ENCODE data around the gene PABPN1L. TPM values are rescaled to one million over a fixed set of nuclear protein-coding genes. Genes with fewer than 3 reads are reported as not detected.

PABPN1L gene
- total and polyA plus RNA-seq, 12 donors = 0.22 to 3.3 (median 0.62) TPM; not detected in 4

DNA sequence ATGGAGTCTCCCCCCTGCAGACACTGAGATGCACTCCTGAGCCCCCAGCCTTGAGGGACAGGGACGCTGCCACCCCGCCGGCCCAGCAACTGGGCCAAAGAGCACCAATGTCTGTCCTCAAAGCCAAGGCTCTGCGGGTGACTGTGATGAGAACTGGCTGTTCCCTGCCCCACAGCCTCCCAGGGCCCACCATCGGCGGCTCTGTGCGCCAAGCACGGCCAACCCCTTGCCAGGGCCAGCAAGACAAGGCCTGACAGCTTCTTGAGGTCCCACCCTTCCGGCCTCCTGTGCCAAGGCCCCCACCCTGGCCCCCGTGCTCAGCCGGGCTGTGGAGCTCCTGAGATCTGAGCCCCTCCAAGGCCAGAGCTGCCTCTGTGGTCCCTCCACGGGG is 34.2 kb upstream of the PABPN1L start:
- Histone ChIP-seq H3K4me1 (replicated peaks in 1 of 2) (peaks cover 0 to 11% of the 10 kb centered on the region in 2 donors), H3K36me3 (replicated peaks in 1 of 2) (no peaks in the 10 kb centered on the region), H3K27me3 (no peaks in the 10 kb centered on the region), H3K9me3 (replicated peaks in 1 of 3) (no peaks in the 10 kb centered on the region), H3K4me3 (no peak overlapping the region), H3K27ac (no peak overlapping the region)
- intact Hi-C loops (cut with DNase I) = no loop called here
- 80 to 93% (median 91%) methylated on average over 1 to 12 of the region's 12 CpGs; no CpG with 5 or more reads in 1 of the 4 donors for WGBS, 4 donors
- TF ChIP-seq, protein P1, sequence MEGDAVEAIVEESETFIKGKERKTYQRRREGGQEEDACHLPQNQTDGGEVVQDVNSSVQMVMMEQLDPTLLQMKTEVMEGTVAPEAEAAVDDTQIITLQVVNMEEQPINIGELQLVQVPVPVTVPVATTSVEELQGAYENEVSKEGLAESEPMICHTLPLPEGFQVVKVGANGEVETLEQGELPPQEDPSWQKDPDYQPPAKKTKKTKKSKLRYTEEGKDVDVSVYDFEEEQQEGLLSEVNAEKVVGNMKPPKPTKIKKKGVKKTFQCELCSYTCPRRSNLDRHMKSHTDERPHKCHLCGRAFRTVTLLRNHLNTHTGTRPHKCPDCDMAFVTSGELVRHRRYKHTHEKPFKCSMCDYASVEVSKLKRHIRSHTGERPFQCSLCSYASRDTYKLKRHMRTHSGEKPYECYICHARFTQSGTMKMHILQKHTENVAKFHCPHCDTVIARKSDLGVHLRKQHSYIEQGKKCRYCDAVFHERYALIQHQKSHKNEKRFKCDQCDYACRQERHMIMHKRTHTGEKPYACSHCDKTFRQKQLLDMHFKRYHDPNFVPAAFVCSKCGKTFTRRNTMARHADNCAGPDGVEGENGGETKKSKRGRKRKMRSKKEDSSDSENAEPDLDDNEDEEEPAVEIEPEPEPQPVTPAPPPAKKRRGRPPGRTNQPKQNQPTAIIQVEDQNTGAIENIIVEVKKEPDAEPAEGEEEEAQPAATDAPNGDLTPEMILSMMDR (IDR thresholded peaks at IDR 0.05) = no peak
- no peak for TF ChIP-seq POLR2A (IDR thresholded peaks at IDR 0.05)
- DNase-seq = no peak

DNA sequence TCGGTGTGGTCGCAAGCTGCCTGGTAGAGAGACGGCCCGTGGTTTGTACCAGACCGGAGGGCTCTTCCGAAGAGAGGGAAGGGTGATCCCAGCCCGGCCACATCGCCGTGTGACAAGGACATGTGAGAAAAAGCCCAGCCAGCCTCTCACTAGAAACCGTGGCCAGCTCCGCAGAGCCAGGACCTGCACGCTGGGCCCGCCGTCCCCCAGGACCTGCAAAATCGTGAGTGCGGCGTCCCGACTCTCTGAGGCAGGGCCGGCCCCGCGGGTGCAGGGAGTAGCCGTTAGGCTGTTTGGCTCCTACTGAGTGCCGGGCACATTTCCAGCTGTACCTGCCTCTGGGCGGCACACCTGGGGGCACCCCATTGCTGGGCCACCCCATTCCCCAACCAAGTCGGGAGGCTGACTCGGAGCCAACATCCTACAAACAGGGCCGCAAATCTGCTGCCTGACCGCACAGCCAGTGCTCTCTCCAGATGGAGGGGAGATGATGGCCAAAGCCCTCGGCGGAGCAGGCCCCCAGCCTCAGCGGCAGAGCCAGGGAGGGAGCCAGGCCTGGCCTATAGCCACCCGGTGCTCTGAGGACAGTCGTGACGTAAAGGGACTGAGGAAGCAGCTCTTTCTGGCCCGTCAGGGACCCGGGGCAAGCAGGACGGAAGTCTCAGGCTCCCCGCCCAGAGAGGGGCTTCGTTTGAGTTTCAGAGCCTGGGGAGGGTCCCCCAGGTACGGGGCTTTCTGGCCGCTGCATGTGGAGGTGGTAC is 33.6 kb upstream of the PABPN1L start:
- H3K4me3 ChIP-seq = no peak overlapping the region
- no peaks in the 10 kb centered on the region for H3K36me3 ChIP-seq (replicated peaks in 1 of 2)
- H3K27ac ChIP-seq = no peak overlapping the region
- 86 to 91% (median 88%) methylated on average over 19 to 41 of the region's 41 CpGs; no CpG with 5 or more reads in 1 of the 4 donors for WGBS, 4 donors
- peaks cover 0 to 9% of the 10 kb centered on the region in 2 donors for H3K4me1 ChIP-seq (replicated peaks in 1 of 2)
- DNase-seq = no peak
- TF ChIP-seq, protein P1 (IDR thresholded peaks at IDR 0.05) = no peak
- TF ChIP-seq POLR2A (IDR thresholded peaks at IDR 0.05) = no peak
- intact Hi-C loops (cut with DNase I) = no loop called here
- no peaks in the 10 kb centered on the region for H3K9me3 ChIP-seq (replicated peaks in 1 of 3)
- H3K27me3 ChIP-seq = no peaks in the 10 kb centered on the region

DNA sequence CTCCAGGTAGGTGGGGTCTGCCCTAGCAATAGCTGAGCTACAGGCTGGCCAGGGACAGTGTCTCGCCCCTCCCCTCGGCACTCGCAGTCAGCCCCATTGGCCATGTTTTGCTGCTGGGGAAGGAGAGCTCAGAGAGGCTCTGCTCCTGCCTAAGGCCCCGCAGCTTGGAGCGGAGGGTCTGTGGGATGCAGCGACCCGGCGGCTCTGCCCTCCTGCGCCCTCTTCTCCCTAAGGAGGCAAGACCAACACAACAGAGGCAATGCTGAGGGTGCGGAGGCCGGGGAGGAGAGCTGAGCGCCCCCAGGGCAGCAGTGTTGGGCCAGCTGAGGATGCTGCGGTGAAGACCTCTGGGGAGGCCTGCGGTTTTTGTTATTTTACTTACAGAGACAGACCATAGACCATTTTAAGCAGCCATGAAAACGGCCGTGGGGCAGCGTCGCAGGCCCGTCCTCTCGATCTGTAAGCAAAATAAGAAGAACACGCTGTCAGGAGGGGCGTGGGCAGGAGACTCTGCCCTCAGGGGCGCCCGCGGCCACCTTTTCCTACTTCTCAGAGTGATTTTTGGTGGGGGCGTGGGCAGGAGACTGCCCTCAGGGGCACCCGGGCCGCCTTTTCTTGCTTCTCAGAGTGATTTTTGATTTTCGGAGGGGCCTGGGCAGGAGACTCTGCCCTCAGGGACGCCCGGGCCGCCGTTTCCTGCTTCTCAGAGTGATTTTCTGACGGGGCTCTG is 31.4 kb upstream of the PABPN1L start:
- Histone ChIP-seq H3K27ac (no peak overlapping the region), H3K27me3 (no peaks in the 10 kb centered on the region), H3K4me3 (no peak overlapping the region), H3K4me1 (replicated peaks in 1 of 2) (no peaks in the 10 kb centered on the region), H3K9me3 (replicated peaks in 1 of 3) (no peaks in the 10 kb centered on the region), H3K36me3 (replicated peaks in 1 of 2) (no peaks in the 10 kb centered on the region)
- no peak for DNase-seq
- TF ChIP-seq, protein P1 (IDR thresholded peaks at IDR 0.05) = no peak
- no peak for TF ChIP-seq POLR2A (IDR thresholded peaks at IDR 0.05)
- 89 to 93% (median 91%) methylated on average over 31 to 34 of the region's 34 CpGs for WGBS, 4 donors
- intact Hi-C loops (cut with DNase I) = no loop called here

DNA sequence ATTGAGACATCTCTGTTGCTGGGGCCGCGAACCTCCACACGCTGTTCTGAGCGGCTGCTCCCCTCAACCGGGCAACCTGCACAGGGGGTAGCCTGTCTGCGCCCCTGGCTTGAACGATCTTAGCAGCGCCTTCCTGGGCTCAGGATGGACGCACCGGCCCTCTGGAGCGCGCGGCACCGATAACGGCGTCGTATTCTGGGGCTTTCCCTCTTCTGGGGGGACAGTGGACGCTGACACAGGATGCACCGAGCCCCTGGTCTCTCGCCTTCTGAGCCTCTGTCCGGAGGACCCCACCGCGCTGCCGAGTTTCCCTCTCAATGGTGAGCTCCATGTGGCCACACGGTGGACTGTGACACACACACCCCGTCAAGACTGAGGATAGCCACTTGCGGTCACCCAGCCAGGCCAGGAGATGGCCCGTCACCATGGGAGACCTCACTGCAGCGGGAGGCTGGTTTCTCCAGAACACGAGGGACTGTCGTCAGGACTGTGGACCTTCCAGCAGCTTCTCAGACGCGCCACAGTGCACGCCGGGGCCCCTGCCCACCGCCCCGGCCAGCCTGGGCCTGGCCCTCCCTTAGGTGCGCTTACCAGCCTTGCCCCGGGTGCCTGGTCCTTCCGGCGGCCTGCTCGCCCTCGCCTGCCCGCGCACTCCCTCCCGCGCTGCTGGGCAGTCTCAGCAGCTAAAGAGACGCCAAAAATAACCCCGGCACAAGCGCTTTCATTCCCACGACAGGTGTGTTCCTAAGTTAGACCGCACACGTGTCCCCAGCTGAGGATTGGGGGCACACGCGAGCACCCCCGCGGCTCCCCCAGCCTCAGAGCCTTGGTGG is 30.0 kb upstream of the PABPN1L start:
- Histone ChIP-seq H3K27me3 (no peaks in the 10 kb centered on the region), H3K27ac (no peak overlapping the region), H3K36me3 (replicated peaks in 1 of 2) (no peaks in the 10 kb centered on the region), H3K4me3 (no peak overlapping the region), H3K4me1 (replicated peaks in 1 of 2) (no peaks in the 10 kb centered on the region), H3K9me3 (replicated peaks in 1 of 3) (no peaks in the 10 kb centered on the region)
- TF ChIP-seq, protein P1 (IDR thresholded peaks at IDR 0.05) = no peak
- no peak for TF ChIP-seq POLR2A (IDR thresholded peaks at IDR 0.05)
- intact Hi-C loops (cut with DNase I) = no loop called here
- 89 to 97% (median 91%) methylated on average over 9 to 57 of the region's 57 CpGs for WGBS, 4 donors
- DNase-seq = no peak

Data from adrenal gland (tissue), 12 donors.